GM12878 (cell line): ENCODE results near the gene ARSI.

Experiments used
- RFX5 ChIP-seq: IDR thresholded peaks from 2 replicates; pipeline ENCODE4 v1.6.1; 2011; ENCODE audit warnings: low read depth, low read length, improper control_type of control experiment
- SIN3A ChIP-seq: IDR thresholded peaks from 2 replicates; pipeline ENCODE4 v1.6.1; 2012; ENCODE audit warnings: low read depth, low read length, improper control_type of control experiment
- ZZZ3 ChIP-seq: IDR thresholded peaks from 2 replicates; pipeline ENCODE4 v1.6.1; 2011; ENCODE audit warnings: low read depth; ENCODE audit not compliant: control insufficient read depth, insufficient read length
- TF ChIP-seq, protein P1 (sequence below): IDR thresholded peaks from 2 replicates; pipeline ENCODE4 v1.6.1; 2011; ENCODE audit warnings: low read depth, mild to moderate bottlenecking, low read length, moderate library complexity, borderline replicate concordance; ENCODE audit errors: extremely low read depth

DNA sequence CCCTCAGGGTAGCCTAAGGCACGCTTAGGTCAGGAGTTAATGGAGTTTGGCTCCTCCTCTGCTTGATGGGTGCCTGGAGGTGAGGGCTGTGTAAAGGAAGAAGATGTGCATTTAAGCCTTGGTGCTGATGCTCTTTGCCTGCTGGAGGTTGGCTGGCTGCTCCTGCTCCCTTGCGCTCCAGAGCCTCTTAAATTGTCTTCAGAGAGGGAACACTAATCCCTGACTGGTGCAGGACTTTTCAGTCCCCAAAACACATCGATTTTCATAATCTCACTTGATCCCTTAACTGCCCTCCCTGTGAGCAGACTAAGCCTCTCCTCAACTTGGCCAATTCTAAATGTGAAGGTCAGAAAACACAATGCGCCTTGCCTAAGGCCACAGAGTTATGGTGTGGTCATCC is 38.6 kb upstream of the ARSI start:
- TF ChIP-seq SIN3A: no peak
- no peak for TF ChIP-seq ZZZ3
- TF ChIP-seq, protein P1, sequence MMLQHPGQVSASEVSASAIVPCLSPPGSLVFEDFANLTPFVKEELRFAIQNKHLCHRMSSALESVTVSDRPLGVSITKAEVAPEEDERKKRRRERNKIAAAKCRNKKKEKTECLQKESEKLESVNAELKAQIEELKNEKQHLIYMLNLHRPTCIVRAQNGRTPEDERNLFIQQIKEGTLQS: no peak
- TF ChIP-seq RFX5: no peak
